Glutamatergic neuron (in vitro differentiated cells): Measurements from ENCODE around the gene PDE2A. TPM values are rescaled to one million over a fixed set of nuclear protein-coding genes. Genes with fewer than 3 reads are reported as not detected.
"Not testable (repeated sequence)": the region's sequence is repeated elsewhere in the genome, so short reads cannot be mapped to it uniquely, and the experiment has no call there.

ENCODE experiments used
- DNase-seq: peaks from one replicate; pipeline ENCODE4 v3.0.0; 2022
- H3K27ac Mint-ChIP-seq: one replicate; pipeline ENCODE4 v1.8.0; 2020; ENCODE audit warnings: mild to moderate bottlenecking, mixed read lengths, inconsistent platforms; ENCODE audit not compliant: unreplicated experiment
- H3K27me3 Mint-ChIP-seq: one replicate; pipeline ENCODE4 v1.8.0; 2020; ENCODE audit warnings: mild to moderate bottlenecking, moderate library complexity, mixed read lengths, inconsistent platforms; ENCODE audit not compliant: unreplicated experiment
- H3K36me3 Mint-ChIP-seq: one replicate; pipeline ENCODE4 v1.8.0; 2020; ENCODE audit warnings: mild to moderate bottlenecking, mixed read lengths, inconsistent platforms; ENCODE audit not compliant: unreplicated experiment
- H3K4me1 Mint-ChIP-seq: one replicate; pipeline ENCODE4 v1.8.0; 2020; ENCODE audit warnings: mild to moderate bottlenecking, low read depth, mixed read lengths, inconsistent platforms; ENCODE audit not compliant: unreplicated experiment
- H3K4me3 Mint-ChIP-seq: one replicate; pipeline ENCODE4 v1.8.0; 2020; ENCODE audit warnings: mild to moderate bottlenecking, mixed read lengths, inconsistent platforms; ENCODE audit not compliant: unreplicated experiment
- H3K9me3 Mint-ChIP-seq: one replicate; pipeline ENCODE4 v1.8.0; 2020; ENCODE audit warnings: mild to moderate bottlenecking, moderate library complexity, mixed read lengths, inconsistent platforms; ENCODE audit not compliant: unreplicated experiment
- CTCF ChIP-seq: fragments of 200-600 bp; sonication (generic); IDR thresholded peaks from one replicate; pipeline ENCODE4 v1.5.0; 2021; ENCODE audit not compliant: partially characterized antibody, unreplicated experiment
- total RNA-seq: library from RNA; stranded (reverse); fragmentation: NEBNext Ultra II Directional; extraction: Animal tissue kit (Norgen Biotek cat#: 25700); gene quantifications from one replicate; pipeline ENCODE4 v1.2.1, GENCODE V29; 2021; ENCODE audit not compliant: unreplicated experiment

The PDE2A gene
- total RNA-seq, 1 donor from 2014 or later: 16.9 TPM

GRCh38 chr11:72575533-72576242 is 98.5 kb downstream of the PDE2A start:
- H3K4me1 Mint-ChIP-seq: peaks cover 14% of the 10 kb centered on the region

GRCh38 chr11:72574548-72575460 is 99.4 kb downstream of the PDE2A start:
- Mint-ChIP-seq H3K27me3 (peaks cover 6% of the 10 kb centered on the region), H3K4me1 (peaks cover 14% of the 10 kb centered on the region), H3K4me3 (no peak overlapping the region), H3K36me3 (no peaks in the 10 kb centered on the region), H3K9me3 (no peaks in the 10 kb centered on the region), H3K27ac (no peak overlapping the region)
- no peak for TF ChIP-seq CTCF
- DNase-seq: no peak

More at GRCh38 chr11:72575533-72576242, 98.5 kb downstream of the PDE2A start:
- TF ChIP-seq CTCF: no peak
- H3K9me3 Mint-ChIP-seq: no peaks in the 10 kb centered on the region
- H3K27ac Mint-ChIP-seq: no peak overlapping the region
- peaks cover 6% of the 10 kb centered on the region for H3K27me3 Mint-ChIP-seq
- H3K36me3 Mint-ChIP-seq: no peaks in the 10 kb centered on the region
- no peak for DNase-seq
- no peak overlapping the region for H3K4me3 Mint-ChIP-seq

- H3K27ac Mint-ChIP-seq: no peak overlapping the region
- DNase-seq: no peak
- no peaks in the 10 kb centered on the region for H3K36me3 Mint-ChIP-seq
- H3K4me1 Mint-ChIP-seq: peaks cover 14% of the 10 kb centered on the region
- no peaks in the 10 kb centered on the region for H3K9me3 Mint-ChIP-seq
- TF ChIP-seq CTCF: no peak
- no peak overlapping the region for H3K4me3 Mint-ChIP-seq
- peaks cover 6% of the 10 kb centered on the region for H3K27me3 Mint-ChIP-seq
Observed at GRCh38 chr11:72573855-72574445, 100.3 kb downstream of the PDE2A start.

- no peak overlapping the region for H3K27ac Mint-ChIP-seq
Observed at GRCh38 chr11:72573072-72573854, 101.0 kb downstream of the PDE2A start.

GRCh38 chr11:72572540-72572939 is 101.7 kb downstream of the PDE2A start:
- H3K27ac Mint-ChIP-seq, H3K9me3 Mint-ChIP-seq, DNase-seq, H3K36me3 Mint-ChIP-seq, H3K4me3 Mint-ChIP-seq, H3K27me3 Mint-ChIP-seq: not testable (repeated sequence)
- H3K4me1 Mint-ChIP-seq: peaks cover 14% of the 10 kb centered on the region

More at GRCh38 chr11:72573072-72573854, 101.0 kb downstream of the PDE2A start:
- Mint-ChIP-seq H3K36me3 (no peaks in the 10 kb centered on the region), H3K4me3 (no peak overlapping the region), H3K9me3 (peaks cover 2% of the 10 kb centered on the region), H3K27me3 (peaks cover 6% of the 10 kb centered on the region), H3K4me1 (peaks cover 14% of the 10 kb centered on the region)
- peak; percentile 73 for DNase-seq
- peak; percentile 52 for TF ChIP-seq CTCF
